H1 (cell line): ENCODE data around the gene RAP2B. TPM values are rescaled to one million over a fixed set of nuclear protein-coding genes. Genes with fewer than 3 reads are reported as not detected.

Experiments used
- ASH2L ChIP-seq: fragments of 200-600, 300-600 bp; sonication (generic); IDR thresholded peaks from one replicate; pipeline ENCODE4 v1.7.1; 2017; ENCODE audit warnings: low read length
- BRCA1 ChIP-seq: IDR thresholded peaks from 2 replicates; pipeline ENCODE4 v1.6.1; 2012; ENCODE audit warnings: low read depth, low read length, improper control_type of control experiment
- EGR1 ChIP-seq: IDR thresholded peaks from 2 replicates; pipeline ENCODE4 v1.6.1; 2011; ENCODE audit warnings: low read depth, low read length, borderline replicate concordance
- JUN ChIP-seq: IDR thresholded peaks from 2 replicates; pipeline ENCODE4 v1.6.1; 2011; ENCODE audit warnings: low read depth, mild to moderate bottlenecking, improper control_type of control experiment, low read length
- KDM1A ChIP-seq: fragments of 200-600, 300-600 bp; sonication (generic); IDR thresholded peaks from 2 replicates; pipeline ENCODE4 v1.7.1; 2016; ENCODE audit warnings: mild to moderate bottlenecking, low read length, borderline replicate concordance
- KDM4A ChIP-seq: IDR thresholded peaks from one replicate; pipeline ENCODE4 v1.7.1; 2012; ENCODE audit warnings: low read depth, mild to moderate bottlenecking, moderate library complexity, low read length, inconsistent platforms; ENCODE audit not compliant: severe bottlenecking
- NRF1 ChIP-seq: IDR thresholded peaks from 2 replicates; pipeline ENCODE4 v1.6.1; 2011; ENCODE audit warnings: mild to moderate bottlenecking, low read depth, low read length, improper control_type of control experiment
- PHF8 ChIP-seq: fragments of 200-600 bp; sonication (generic); conservative IDR thresholded peaks from 2 replicates; pipeline ENCODE4 v1.7.1; 2012; ENCODE audit warnings: low read depth, mild to moderate bottlenecking, inconsistent platforms, low read length, moderate library complexity
- RBBP5 ChIP-seq: IDR thresholded peaks from 2 replicates; pipeline ENCODE4 v1.7.1; 2012; ENCODE audit warnings: low read depth, mild to moderate bottlenecking, inconsistent platforms, low read length, moderate library complexity, borderline replicate concordance
- RFX5 ChIP-seq: IDR thresholded peaks from 2 replicates; pipeline ENCODE4 v1.6.1; 2011; ENCODE audit warnings: low read depth, low read length, improper control_type of control experiment, borderline replicate concordance
- TBP ChIP-seq: IDR thresholded peaks from 2 replicates; pipeline ENCODE4 v1.6.1; 2011; ENCODE audit warnings: low read depth, low read length, improper control_type of control experiment
- ZNF274 ChIP-seq: IDR thresholded peaks from 2 replicates; pipeline ENCODE4 v1.7.0; 2012; ENCODE audit warnings: low read length, borderline replicate concordance; ENCODE audit errors: extremely low read depth
- polyA plus RNA-seq, 7 experiments: library from polyadenylated mRNA; depleted of rRNA in 3 of 7; stranded (reverse) in 5 of 7; unstranded in 2 of 7; fragments of >200 nt in 5 of 7; fragments of 200-250 nt in 2 of 7; gene quantifications; 1 replicate in 5 of 7; 2 replicates in 1 of 7; 4 replicates in 1 of 7; pipeline versions ENCODE4 v1.2.1 to v1.2.3, GENCODE V29; 2011 to 2013; ENCODE audit warnings: missing spikeins in 2 of 7, mixed read lengths in 2 of 7
- total RNA-seq: library from RNA; stranded (reverse); fragmentation: NEBNext Ultra II Directional; extraction: Animal tissue kit (Norgen Biotek cat#: 25700); gene quantifications from 2 replicates; pipeline ENCODE4 v1.2.1, GENCODE V29; 2021

The RAP2B gene
- total and polyA plus RNA-seq, 2 of the 8 experiments (the other 6 are each of a cell fraction or from before 2014, with no cell fraction given) = 7.5 to 20.3 TPM

DNA sequence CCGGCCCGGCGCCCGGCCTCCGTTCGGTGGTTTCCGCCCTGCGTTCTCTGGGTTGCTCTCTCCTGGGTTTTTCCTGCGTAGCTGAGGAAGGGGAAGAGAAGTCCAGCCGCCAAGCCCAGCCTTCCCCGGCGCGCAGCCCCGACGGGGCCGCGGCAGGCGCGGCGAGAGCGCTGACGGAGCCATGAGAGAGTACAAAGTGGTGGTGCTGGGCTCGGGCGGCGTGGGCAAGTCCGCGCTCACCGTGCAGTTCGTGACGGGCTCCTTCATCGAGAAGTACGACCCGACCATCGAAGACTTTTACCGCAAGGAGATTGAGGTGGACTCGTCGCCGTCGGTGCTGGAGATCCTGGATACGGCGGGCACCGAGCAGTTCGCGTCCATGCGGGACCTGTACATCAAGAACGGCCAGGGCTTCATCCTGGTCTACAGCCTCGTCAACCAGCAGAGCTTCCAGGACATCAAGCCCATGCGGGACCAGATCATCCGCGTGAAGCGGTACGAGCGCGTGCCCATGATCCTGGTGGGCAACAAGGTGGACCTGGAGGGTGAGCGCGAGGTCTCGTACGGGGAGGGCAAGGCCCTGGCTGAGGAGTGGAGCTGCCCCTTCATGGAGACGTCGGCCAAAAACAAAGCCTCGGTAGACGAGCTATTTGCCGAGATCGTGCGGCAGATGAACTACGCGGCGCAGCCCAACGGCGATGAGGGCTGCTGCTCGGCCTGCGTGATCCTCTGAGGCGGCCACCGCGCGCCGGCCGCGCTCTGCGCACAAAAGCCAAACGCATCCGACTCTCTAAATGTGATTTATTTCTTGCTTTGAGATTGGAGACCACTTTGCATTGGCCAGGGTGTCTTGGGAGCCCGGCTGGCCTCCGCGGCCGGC, 727 bp downstream of the RAP2B start (continued):
- TF ChIP-seq NRF1 (no peak), KDM1A (no peak), RBBP5 (peak; percentile 72; the same call in 1 of the 2 replicates), PHF8 (no peak), BRCA1 (no peak), EGR1 (no peak), ASH2L (peak; percentile 75), TBP (no peak; the same call in 1 of the 2 replicates), JUN (no peak), RFX5 (no peak), KDM4A (peak; percentile 82), ZNF274 (no peak)
